K562 (cell line): ENCODE data around the gene PLP2. TPM values are rescaled to one million over a fixed set of nuclear protein-coding genes. Genes with fewer than 3 reads are reported as not detected.

ENCODE experiments used
- ATAC-seq: fragments of 200-7000 bp; cut with Tn5 transposase; 3 replicates; pipeline ENCODE4 v1.9.1; 2020; ENCODE audit warnings: moderate library complexity
- BruUV-seq: library from RNA; stranded (reverse); fragments of 400-500 nt; replicated peaks from 2 replicates; lab custom pipeline; 2021; lab: Mats Ljungman, UMichigan
- CTCF ChIA-PET: fragments of 300-600 bp; formaldehyde crosslinking; extraction: SDS; loops from one replicate; lab custom pipeline; 2021; ENCODE audit warnings: low intra/inter-chr PET ratio; lab: Yijun Ruan, JAX
- POLR2A ChIA-PET: fragments of 300-600, 350-650 bp; sonication (Branson Sonifier 250); formaldehyde crosslinking; extraction: SDS; loops from one replicate; lab custom pipeline; 2021; ENCODE audit warnings: antibody characterized with exemption, inconsistent platforms; lab: Yijun Ruan, JAX
- DNase-seq, 4 experiments: peaks; one replicate each; pipeline versions ENCODE4 v3.0.0 to v3.0.0-alpha.2; 2011 to 2018; ENCODE audit warnings: low spot score in 3 of 4, mixed read lengths in 3 of 4; ENCODE audit errors: extremely low read depth in 1 of 4
- FAIRE-seq: peaks from 2 replicates; lab custom pipeline; 2011; peaks lifted over from hg19 to GRCh38; lab: Jason Lieb, UNC
- H2AFZ ChIP-seq: 2 replicates; pipeline ENCODE4 v1.6.0; 2011; ENCODE audit warnings: low read depth, low read length, control low read depth, inconsistent platforms
- H3K27ac ChIP-seq: fragments of 200-600 bp; 3 replicates; pipeline ENCODE4 v1.8.0; 2011; ENCODE audit warnings: low read depth, mild to moderate bottlenecking, control low read depth, inconsistent platforms, low read length, moderate library complexity, mixed read lengths; ENCODE audit errors: extremely low read depth
- H3K27me3 ChIP-seq, 2 experiments: fragments of 300-600 bp in 1 of 2; 2 replicates in 1 of 2; 3 replicates in 1 of 2; pipeline versions ENCODE4 v1.6.0 to v1.8.0; 2011; ENCODE audit warnings: inconsistent platforms in 2 of 2, low read length in 2 of 2, mild to moderate bottlenecking in 1 of 2, mixed read lengths in 1 of 2, moderate library complexity in 1 of 2; ENCODE audit not compliant: control insufficient read depth in 2 of 2, insufficient read depth in 2 of 2
- H3K36me3 ChIP-seq: fragments of 300-600 bp; 3 replicates; pipeline ENCODE4 v1.8.0; 2011; ENCODE audit warnings: mild to moderate bottlenecking, low read length, inconsistent platforms; ENCODE audit not compliant: control insufficient read depth, insufficient read depth
- H3K4me1 ChIP-seq, 2 experiments: fragments of 200-600 bp in 1 of 2; replicated peaks in 1 of 2; 2 replicates in 1 of 2; 3 replicates in 1 of 2; pipeline versions ENCODE4 v1.5.1 to v1.8.0; 2011; ENCODE audit warnings: inconsistent platforms in 2 of 2, low read length in 2 of 2, mild to moderate bottlenecking in 1 of 2, mixed read lengths in 1 of 2, moderate library complexity in 1 of 2; ENCODE audit not compliant: control insufficient read depth in 2 of 2, insufficient read depth in 2 of 2
- H3K4me2 ChIP-seq: 2 replicates; pipeline ENCODE4 v1.6.1; 2011; ENCODE audit warnings: low read length, control low read depth, inconsistent platforms, mixed read lengths; ENCODE audit not compliant: insufficient read depth
- H3K4me3 ChIP-seq: fragments of 200-600 bp; sonication (generic), shearing (Covaris generic); 2 replicates; pipeline ENCODE4 v1.5.1; 2016; ENCODE audit warnings: control low read depth, inconsistent platforms
- H3K79me2 ChIP-seq: fragments of 200-600 bp; 3 replicates; pipeline ENCODE4 v1.8.0; 2011; ENCODE audit warnings: low read length, inconsistent platforms; ENCODE audit not compliant: control insufficient read depth, insufficient read depth
- H3K9ac ChIP-seq, 2 experiments: 2 replicates each; pipeline versions ENCODE4 v1.6.0 to v1.6.1; 2011; ENCODE audit warnings: low read depth in 2 of 2, low read length in 2 of 2, control low read depth in 1 of 2, inconsistent platforms in 1 of 2, mild to moderate bottlenecking in 1 of 2, mixed read lengths in 1 of 2; ENCODE audit not compliant: insufficient read depth in 1 of 2
- H3K9me1 ChIP-seq: one replicate; pipeline ENCODE4 v1.6.0; 2011; ENCODE audit warnings: inconsistent platforms, mild to moderate bottlenecking, low read length, moderate library complexity; ENCODE audit not compliant: control insufficient read depth, insufficient read depth
- H3K9me3 ChIP-seq: replicated peaks from 2 replicates; pipeline ENCODE4 v1.5.1; 2011; ENCODE audit warnings: low read depth, low read length, inconsistent platforms; ENCODE audit not compliant: control insufficient read depth, insufficient read depth
- H4K20me1 ChIP-seq: replicated peaks from 2 replicates; pipeline ENCODE4 v1.6.1; 2011; ENCODE audit warnings: low read length, inconsistent platforms, mixed read lengths; ENCODE audit not compliant: control insufficient read depth, insufficient read depth
- BMI1 ChIP-seq: fragments of 150-350 bp; IDR thresholded peaks from 2 replicates; pipeline ENCODE4 v1.6.1; 2014; ENCODE audit warnings: low read length
- ETS2 ChIP-seq: IDR thresholded peaks from 2 replicates; pipeline ENCODE4 v1.6.1; 2016; ENCODE audit warnings: borderline replicate concordance, missing genetic modification characterization, mild to moderate bottlenecking, moderate library complexity, missing compliant biosample characterization; ENCODE audit not compliant: poor library complexity, severe bottlenecking
- MAFK ChIP-seq: IDR thresholded peaks from 2 replicates; pipeline ENCODE4 v1.6.1; 2011; ENCODE audit warnings: low read length, improper control_type of control experiment
- MCM2 ChIP-seq: fragments of 450-650 bp; IDR thresholded peaks from 2 replicates; pipeline ENCODE4 v1.6.1; 2017; ENCODE audit warnings: low read depth, mild to moderate bottlenecking
- NCOR1 ChIP-seq: fragments of 450-650 bp; IDR thresholded peaks from 2 replicates; pipeline ENCODE4 v1.6.1; 2016; ENCODE audit warnings: mild to moderate bottlenecking, moderate library complexity
- NONO ChIP-seq, 2 experiments: fragments of 200-400 bp in 1 of 2; fragments of 450-650 bp in 1 of 2; formaldehyde crosslinking in 1 of 2; IDR thresholded peaks; 2 replicates each; pipeline ENCODE4 v1.6.1; 2017; ENCODE audit warnings: low read depth in 2 of 2, mild to moderate bottlenecking in 2 of 2, moderate library complexity in 2 of 2, low read length in 1 of 2
- RBM25 ChIP-seq: fragments of 200-400 bp; formaldehyde crosslinking; IDR thresholded peaks from 2 replicates; pipeline ENCODE4 v1.6.1; 2018; ENCODE audit warnings: low read length, low read depth, moderate library complexity; ENCODE audit not compliant: severe bottlenecking
- TCF7 ChIP-seq: sonication (generic); IDR thresholded peaks from 2 replicates; pipeline ENCODE4 v1.6.1; 2016; ENCODE audit warnings: antibody characterized with exemption, borderline replicate concordance
- U2AF2 ChIP-seq: fragments of 200-400 bp; formaldehyde crosslinking; optimal IDR thresholded peaks from 2 replicates; pipeline ENCODE3; 2017; ENCODE audit warnings: low read depth, mild to moderate bottlenecking, low read length
- ZNF354B ChIP-seq: fragments of 250-450 bp; sonication (Bioruptor Pico); IDR thresholded peaks from 2 replicates; pipeline ENCODE4 v1.4.0; 2020
- WGBS: fragments of 100-300 bp; shearing (Covaris generic); methylation state at CpG from one replicate; pipeline ENCODE4 v1.1.6; 2016; ENCODE audit warnings: low coverage, mixed read lengths; ENCODE audit not compliant: insufficient coverage; ENCODE audit errors: missing lambda C conversion rate; 5-methylcytosine and 5-hydroxymethylcytosine counted together
- in situ Hi-C: fragments of 300-500 bp; cut with MboI; formaldehyde crosslinking; loops from 4 replicates; pipeline ENCODE4 v1.15.0; 2018; ENCODE audit warnings: inconsistent platforms, mixed read lengths
- intact Hi-C: fragments of 100-400 bp; cut with micrococcal nuclease; formaldehyde crosslinking; loops from 2 replicates; pipeline ENCODE4 v1.14.2; 2022
- polyA plus RNA-seq, 8 experiments: library from polyadenylated mRNA; depleted of rRNA in 4 of 8; stranded (reverse) in 5 of 8; unstranded in 3 of 8; fragments of >200 nt; fragmentation: Nextera tagmentation in 2 of 8; fragmentation: Illumina TruSeq in 1 of 8; extraction: Ambion mirVana in 2 of 8; extraction: Trizol in 1 of 8; gene quantifications; 2 replicates each; pipeline versions ENCODE4 v1.2.1 to v1.2.3, GENCODE V29; 2011 to 2014; ENCODE audit warnings: inconsistent platforms in 1 of 8, missing spikeins in 1 of 8
- total RNA-seq, 7 experiments: library from RNA; depleted of rRNA in 6 of 7; stranded (reverse); fragments of >200 nt in 6 of 7; fragmentation: Illumina TruSeq in 2 of 7; extraction: Trizol in 2 of 7; gene quantifications; 2 replicates each; pipeline versions ENCODE4 v1.2.1 to v1.2.3, GENCODE V29; 2011 to 2021; ENCODE audit warnings: low replicate concordance in 1 of 7
- TF ChIP-seq, protein P1 (sequence below), 2 experiments: fragments of 150-350 bp in 1 of 2; IDR thresholded peaks; 2 replicates each; pipeline ENCODE4 v1.6.1; 2012 to 2016; ENCODE audit warnings: low read depth in 2 of 2, low read length in 2 of 2, mild to moderate bottlenecking in 1 of 2, moderate library complexity in 1 of 2
- TF ChIP-seq, protein P2 (sequence below): sonication (generic); formaldehyde crosslinking; IDR thresholded peaks from 2 replicates; pipeline ENCODE4 v1.8.0; 2022; ENCODE audit warnings: missing genetic modification reagents, mild to moderate bottlenecking, borderline replicate concordance
- TF ChIP-seq, protein P3 (sequence below): fragments of 450-650 bp; conservative IDR thresholded peaks from 2 replicates; pipeline ENCODE4 v1.6.1; 2016; ENCODE audit warnings: missing genetic modification characterization, low read depth, mild to moderate bottlenecking, missing compliant biosample characterization, moderate library complexity

The PLP2 gene
- total and polyA plus RNA-seq, 9 of the 15 experiments (the other 6 are each of a cell fraction or from before 2014, with no cell fraction given), result 34.7 to 236 (median 112) TPM

DNA sequence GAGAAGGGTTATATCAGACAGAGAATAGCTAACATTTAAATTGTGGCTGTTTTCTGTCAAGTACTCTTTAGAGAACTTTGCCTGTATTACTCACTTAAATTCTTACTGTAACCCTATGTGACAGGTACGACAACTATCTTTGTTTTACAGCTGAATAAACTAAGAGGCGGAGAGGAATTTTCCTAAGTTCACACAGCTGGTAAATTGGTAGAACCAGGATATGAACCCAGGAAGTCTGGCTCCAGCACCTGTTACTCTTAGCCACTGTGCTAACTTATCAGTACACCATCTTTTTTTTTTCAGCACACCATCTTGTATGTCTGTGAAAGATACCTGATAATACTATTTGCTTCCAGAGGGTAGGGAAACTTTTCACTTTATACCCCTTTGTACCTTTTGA lies 30.3 kb downstream of the PLP2 start:
- 33% methylated on average over 2 of the region's 2 CpGs for WGBS
- FAIRE-seq, result no peak
- in situ Hi-C loops, result no loop called here
- H4K20me1 ChIP-seq, result no peaks in the 10 kb centered on the region
- H3K27me3 ChIP-seq, result no peaks in the 10 kb centered on the region
- no TSS peak for BruUV-seq
- H2AFZ ChIP-seq, result no peak overlapping the region
- H3K27ac ChIP-seq, result no peak overlapping the region
- H3K4me1 ChIP-seq, result peaks cover 17 to 33% of the 10 kb centered on the region in 2 experiments; a peak in 4 of 5 replicates
- no peaks in the 10 kb centered on the region for H3K9me3 ChIP-seq
- no peaks in the 10 kb centered on the region for H3K36me3 ChIP-seq
- ChIA-PET POLR2A (interaction anchor here (1.0 to 1.1 kb wide), 2 partner anchors 11 to 12 kb away, joined by 3 to 4 read pairs; no protein-coding TSS in a partner anchor), CTCF (no interaction called here)
- H3K4me2 ChIP-seq, result no peak overlapping the region
- DNase-seq, result no peak
- H3K9me1 ChIP-seq, result no peaks in the 10 kb centered on the region
- no peaks in the 10 kb centered on the region for H3K79me2 ChIP-seq
- TF ChIP-seq U2AF2 (no peak), BMI1 (no peak), NONO (IDR thresholded peaks at IDR 0.05; ENCODE audit: low read depth in 2 of 2, low read length in 1 of 2) (no peak), RBM25 (no peak), MAFK (no peak), TCF7 (no peak), NCOR1 (no peak), ETS2 (no peak), MCM2 (no peak), ZNF354B (CRISPR knock-in tag) (no peak)
- TF ChIP-seq, protein P1, sequence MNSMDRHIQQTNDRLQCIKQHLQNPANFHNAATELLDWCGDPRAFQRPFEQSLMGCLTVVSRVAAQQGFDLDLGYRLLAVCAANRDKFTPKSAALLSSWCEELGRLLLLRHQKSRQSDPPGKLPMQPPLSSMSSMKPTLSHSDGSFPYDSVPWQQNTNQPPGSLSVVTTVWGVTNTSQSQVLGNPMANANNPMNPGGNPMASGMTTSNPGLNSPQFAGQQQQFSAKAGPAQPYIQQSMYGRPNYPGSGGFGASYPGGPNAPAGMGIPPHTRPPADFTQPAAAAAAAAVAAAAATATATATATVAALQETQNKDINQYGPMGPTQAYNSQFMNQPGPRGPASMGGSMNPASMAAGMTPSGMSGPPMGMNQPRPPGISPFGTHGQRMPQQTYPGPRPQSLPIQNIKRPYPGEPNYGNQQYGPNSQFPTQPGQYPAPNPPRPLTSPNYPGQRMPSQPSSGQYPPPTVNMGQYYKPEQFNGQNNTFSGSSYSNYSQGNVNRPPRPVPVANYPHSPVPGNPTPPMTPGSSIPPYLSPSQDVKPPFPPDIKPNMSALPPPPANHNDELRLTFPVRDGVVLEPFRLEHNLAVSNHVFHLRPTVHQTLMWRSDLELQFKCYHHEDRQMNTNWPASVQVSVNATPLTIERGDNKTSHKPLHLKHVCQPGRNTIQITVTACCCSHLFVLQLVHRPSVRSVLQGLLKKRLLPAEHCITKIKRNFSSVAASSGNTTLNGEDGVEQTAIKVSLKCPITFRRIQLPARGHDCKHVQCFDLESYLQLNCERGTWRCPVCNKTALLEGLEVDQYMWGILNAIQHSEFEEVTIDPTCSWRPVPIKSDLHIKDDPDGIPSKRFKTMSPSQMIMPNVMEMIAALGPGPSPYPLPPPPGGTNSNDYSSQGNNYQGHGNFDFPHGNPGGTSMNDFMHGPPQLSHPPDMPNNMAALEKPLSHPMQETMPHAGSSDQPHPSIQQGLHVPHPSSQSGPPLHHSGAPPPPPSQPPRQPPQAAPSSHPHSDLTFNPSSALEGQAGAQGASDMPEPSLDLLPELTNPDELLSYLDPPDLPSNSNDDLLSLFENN (IDR thresholded peaks at IDR 0.05; ENCODE audit: low read depth in 2 of 2, low read length in 2 of 2), result no peak
- TF ChIP-seq, protein P2, sequence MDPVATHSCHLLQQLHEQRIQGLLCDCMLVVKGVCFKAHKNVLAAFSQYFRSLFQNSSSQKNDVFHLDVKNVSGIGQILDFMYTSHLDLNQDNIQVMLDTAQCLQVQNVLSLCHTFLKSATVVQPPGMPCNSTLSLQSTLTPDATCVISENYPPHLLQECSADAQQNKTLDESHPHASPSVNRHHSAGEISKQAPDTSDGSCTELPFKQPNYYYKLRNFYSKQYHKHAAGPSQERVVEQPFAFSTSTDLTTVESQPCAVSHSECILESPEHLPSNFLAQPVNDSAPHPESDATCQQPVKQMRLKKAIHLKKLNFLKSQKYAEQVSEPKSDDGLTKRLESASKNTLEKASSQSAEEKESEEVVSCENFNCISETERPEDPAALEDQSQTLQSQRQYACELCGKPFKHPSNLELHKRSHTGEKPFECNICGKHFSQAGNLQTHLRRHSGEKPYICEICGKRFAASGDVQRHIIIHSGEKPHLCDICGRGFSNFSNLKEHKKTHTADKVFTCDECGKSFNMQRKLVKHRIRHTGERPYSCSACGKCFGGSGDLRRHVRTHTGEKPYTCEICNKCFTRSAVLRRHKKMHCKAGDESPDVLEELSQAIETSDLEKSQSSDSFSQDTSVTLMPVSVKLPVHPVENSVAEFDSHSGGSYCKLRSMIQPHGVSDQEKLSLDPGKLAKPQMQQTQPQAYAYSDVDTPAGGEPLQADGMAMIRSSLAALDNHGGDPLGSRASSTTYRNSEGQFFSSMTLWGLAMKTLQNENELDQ (CRISPR knock-in tag), result no peak
- TF ChIP-seq, protein P3, sequence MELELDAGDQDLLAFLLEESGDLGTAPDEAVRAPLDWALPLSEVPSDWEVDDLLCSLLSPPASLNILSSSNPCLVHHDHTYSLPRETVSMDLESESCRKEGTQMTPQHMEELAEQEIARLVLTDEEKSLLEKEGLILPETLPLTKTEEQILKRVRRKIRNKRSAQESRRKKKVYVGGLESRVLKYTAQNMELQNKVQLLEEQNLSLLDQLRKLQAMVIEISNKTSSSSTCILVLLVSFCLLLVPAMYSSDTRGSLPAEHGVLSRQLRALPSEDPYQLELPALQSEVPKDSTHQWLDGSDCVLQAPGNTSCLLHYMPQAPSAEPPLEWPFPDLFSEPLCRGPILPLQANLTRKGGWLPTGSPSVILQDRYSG (tag), result no peak
- intact Hi-C loops, result no loop called here
- no peak overlapping the region for H3K9ac ChIP-seq
- H3K4me3 ChIP-seq, result no peak overlapping the region
- no peak for ATAC-seq
